H1 (cell line): Measurements from ENCODE around the gene GAB2. TPM values are rescaled to one million over a fixed set of nuclear protein-coding genes. Genes with fewer than 3 reads are reported as not detected.

Experiments
- EZH2 ChIP-seq: fragments of 200-600 bp; sonication (generic); IDR thresholded peaks from 2 replicates; pipeline ENCODE4 v1.7.1; 2012; ENCODE audit warnings: low read depth, mild to moderate bottlenecking, moderate library complexity, low read length, inconsistent platforms; ENCODE audit not compliant: severe bottlenecking
- SP2 ChIP-seq: IDR thresholded peaks from 2 replicates; pipeline ENCODE4 v1.6.1; 2012; ENCODE audit warnings: mild to moderate bottlenecking, low read length, inconsistent platforms
- polyA plus RNA-seq, 7 experiments: library from polyadenylated mRNA; depleted of rRNA in 3 of 7; stranded (reverse) in 5 of 7; unstranded in 2 of 7; fragments of >200 nt in 5 of 7; fragments of 200-250 nt in 2 of 7; gene quantifications; 1 replicate in 5 of 7; 2 replicates in 1 of 7; 4 replicates in 1 of 7; pipeline versions ENCODE4 v1.2.1 to v1.2.3, GENCODE V29; 2011 to 2013; ENCODE audit warnings: missing spikeins in 2 of 7, mixed read lengths in 2 of 7
- total RNA-seq: library from RNA; stranded (reverse); fragmentation: NEBNext Ultra II Directional; extraction: Animal tissue kit (Norgen Biotek cat#: 25700); gene quantifications from 2 replicates; pipeline ENCODE4 v1.2.1, GENCODE V29; 2021

GAB2 gene
- total and polyA plus RNA-seq, 2 of the 8 experiments (the other 6 are each of a cell fraction or from before 2014, with no cell fraction given) = 6.3 to 14.0 TPM

DNA sequence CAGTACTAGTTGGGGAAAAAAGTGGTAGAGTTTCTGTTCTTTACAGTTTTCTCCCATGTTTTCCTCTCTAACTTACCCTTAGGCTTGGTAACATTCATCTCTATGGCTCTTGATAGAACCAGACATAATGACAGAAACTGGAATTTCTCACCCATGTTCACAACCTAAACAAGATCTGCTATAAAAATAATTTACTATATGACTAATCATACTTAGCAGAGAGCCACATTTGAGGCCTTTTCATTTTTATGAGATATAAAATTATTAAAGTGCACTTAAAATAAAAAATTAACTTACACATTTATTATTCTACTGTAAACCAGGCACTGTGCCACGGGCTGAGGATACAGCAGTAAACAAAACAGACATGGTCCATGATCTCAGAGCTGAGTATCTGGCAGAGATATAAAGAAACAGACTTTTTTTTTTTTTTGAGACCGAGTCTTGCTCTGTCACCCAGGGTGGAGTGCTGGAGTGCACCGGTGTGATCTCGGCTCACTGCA is 98.1 kb downstream of the GAB2 start (continued):
- TF ChIP-seq EZH2 (no peak), SP2 (no peak)
